ENCODE measurements around the gene WT1. TPM values are rescaled to one million over a fixed set of nuclear protein-coding genes. Genes with fewer than 3 reads are reported as not detected.

The WT1 gene
- total and polyA plus RNA-seq, 2 experiments from 2014 or later, result not detected

DNA sequence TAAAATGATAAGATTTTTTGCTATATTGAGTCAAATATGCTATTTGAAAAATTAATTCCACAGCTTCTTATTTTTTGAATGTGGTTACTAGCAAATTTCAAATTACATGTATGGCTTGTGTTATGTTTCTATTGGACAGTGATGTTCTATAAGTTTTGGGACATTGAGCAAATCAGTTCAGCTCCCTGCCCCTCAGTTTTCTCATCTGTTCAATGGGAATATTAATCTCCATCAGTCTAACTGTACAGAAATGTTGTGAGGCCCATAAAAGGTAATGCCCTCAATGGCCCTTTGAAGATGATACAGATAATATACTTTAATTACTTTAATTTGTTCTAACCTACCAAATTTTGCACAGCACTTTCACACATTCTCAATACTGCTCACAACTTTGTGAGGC, 15.2 kb downstream of the WT1 start:
- H3K4me3 ChIP-seq, result no peak overlapping the region
- H3K9me3 ChIP-seq (ENCODE audit: low read depth), result no peaks in the 10 kb centered on the region
- H3K9ac ChIP-seq, result no peak overlapping the region
- H3K27ac ChIP-seq, result no peak overlapping the region
- no peaks in the 10 kb centered on the region for H3K4me1 ChIP-seq (ENCODE audit: insufficient read depth)
- in situ Hi-C loops (cut with MboI), result no loop called here
- no peaks in the 10 kb centered on the region for H3K36me3 ChIP-seq (ENCODE audit: low read depth)
- no peak overlapping the region for H2AFZ ChIP-seq
- no peaks in the 10 kb centered on the region for H3F3A ChIP-seq (ENCODE audit: insufficient read depth)
- no peaks in the 10 kb centered on the region for H3K9me2 ChIP-seq (ENCODE audit: insufficient read depth)
- peaks cover 59% of the 10 kb centered on the region for H3K27me3 ChIP-seq (replicated peaks; ENCODE audit: insufficient read depth)
- no peaks in the 10 kb centered on the region for H4K20me1 ChIP-seq (ENCODE audit: insufficient read depth)
- no peaks in the 10 kb centered on the region for H3K79me2 ChIP-seq (ENCODE audit: insufficient read depth)
- no peak for DNase-seq
- H3K4me2 ChIP-seq (ENCODE audit: unreplicated experiment), result no peak overlapping the region
- no peak for TF ChIP-seq EZH2phosphoT487 (IDR thresholded peaks at IDR 0.05; ENCODE audit: insufficient read depth, low read depth)
- no peak for TF ChIP-seq EZH2 (IDR thresholded peaks at IDR 0.05; ENCODE audit: insufficient read depth, poor library complexity, severe bottlenecking)

DNA sequence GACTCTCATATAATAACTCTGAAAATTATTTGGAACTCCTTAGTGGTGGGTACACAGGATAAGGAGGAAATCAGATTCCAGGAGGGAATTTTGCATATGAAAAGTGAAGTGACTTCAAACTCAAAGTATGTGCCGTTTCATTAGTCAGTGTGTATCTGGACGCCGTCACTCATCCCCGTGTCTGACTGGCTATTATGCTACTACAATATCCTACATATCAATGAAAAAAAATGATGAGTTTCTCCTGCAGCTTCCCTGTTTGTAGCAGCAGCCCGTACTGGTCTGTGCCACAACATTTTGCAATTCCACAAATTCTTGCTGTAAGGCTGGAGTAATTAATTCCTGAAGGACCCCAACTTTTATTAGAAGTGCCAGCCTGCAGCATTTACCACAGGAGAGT, 16.5 kb downstream of the WT1 start:
- no peaks in the 10 kb centered on the region for H3K79me2 ChIP-seq (ENCODE audit: insufficient read depth)
- H3K9me3 ChIP-seq (ENCODE audit: low read depth), result no peaks in the 10 kb centered on the region
- H3K4me1 ChIP-seq (ENCODE audit: insufficient read depth), result no peaks in the 10 kb centered on the region
- H3K9me2 ChIP-seq (ENCODE audit: insufficient read depth), result no peaks in the 10 kb centered on the region
- no peak overlapping the region for H3K4me3 ChIP-seq
- TF ChIP-seq EZH2phosphoT487 (IDR thresholded peaks at IDR 0.05; ENCODE audit: insufficient read depth, low read depth) (no peak), EZH2 (IDR thresholded peaks at IDR 0.05; ENCODE audit: insufficient read depth, poor library complexity, severe bottlenecking) (no peak)
- H3K27me3 ChIP-seq (replicated peaks; ENCODE audit: insufficient read depth), result peaks cover 46% of the 10 kb centered on the region
- H3K27ac ChIP-seq, result no peak overlapping the region
- no peaks in the 10 kb centered on the region for H4K20me1 ChIP-seq (ENCODE audit: insufficient read depth)
- no peak overlapping the region for H2AFZ ChIP-seq
- no peaks in the 10 kb centered on the region for H3K36me3 ChIP-seq (ENCODE audit: low read depth)
- no peak overlapping the region for H3K4me2 ChIP-seq (ENCODE audit: unreplicated experiment)
- 4 to 7% methylated on average over 5 of the region's 5 CpGs for WGBS, 2 experiments (ENCODE audit: low coverage in 1 of 2, low lambda C conversion rate in 2 of 2, missing lambda C conversion rate in 2 of 2)
- no peak overlapping the region for H3K9ac ChIP-seq
- in situ Hi-C loops (cut with MboI), result no loop called here
- no peaks in the 10 kb centered on the region for H3F3A ChIP-seq (ENCODE audit: insufficient read depth)
- no peak for DNase-seq

DNA sequence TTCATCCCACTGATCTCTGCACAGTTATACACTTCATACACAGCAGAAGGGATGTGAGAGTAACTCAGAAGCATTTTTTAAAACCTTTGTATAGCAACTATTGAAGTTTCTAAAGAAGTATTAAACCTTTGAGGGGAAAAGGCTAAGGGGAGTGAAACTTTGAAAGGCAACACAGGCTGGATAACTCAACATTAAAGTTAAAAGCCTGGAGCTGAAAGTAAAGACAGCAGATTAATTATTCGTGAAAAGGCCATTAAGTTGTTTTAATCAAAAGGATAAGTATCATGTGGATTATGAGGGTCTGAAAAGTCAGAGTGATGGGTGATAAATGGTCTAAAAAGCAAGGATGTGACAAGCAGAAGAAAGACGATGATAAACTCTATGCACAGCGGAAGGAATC, 17.5 kb downstream of the WT1 start:
- no peaks in the 10 kb centered on the region for H3K4me1 ChIP-seq (ENCODE audit: insufficient read depth)
- 52% methylated on average over 3 of the region's 3 CpGs for WGBS, 2 experiments (ENCODE audit: low coverage in 1 of 2, low lambda C conversion rate in 2 of 2, missing lambda C conversion rate in 2 of 2)
- H3K9ac ChIP-seq, result no peak overlapping the region
- H3K27me3 ChIP-seq (replicated peaks; ENCODE audit: insufficient read depth), result peaks cover 41% of the 10 kb centered on the region
- no peaks in the 10 kb centered on the region for H4K20me1 ChIP-seq (ENCODE audit: insufficient read depth)
- H3F3A ChIP-seq (ENCODE audit: insufficient read depth), result no peaks in the 10 kb centered on the region
- no peak overlapping the region for H3K4me3 ChIP-seq
- H3K9me3 ChIP-seq (ENCODE audit: low read depth), result no peaks in the 10 kb centered on the region
- H2AFZ ChIP-seq, result no peak overlapping the region
- H3K4me2 ChIP-seq (ENCODE audit: unreplicated experiment), result no peak overlapping the region
- no peaks in the 10 kb centered on the region for H3K79me2 ChIP-seq (ENCODE audit: insufficient read depth)
- no peaks in the 10 kb centered on the region for H3K36me3 ChIP-seq (ENCODE audit: low read depth)
- TF ChIP-seq EZH2phosphoT487 (IDR thresholded peaks at IDR 0.05; ENCODE audit: insufficient read depth, low read depth), result no peak
- no peak for TF ChIP-seq EZH2 (IDR thresholded peaks at IDR 0.05; ENCODE audit: insufficient read depth, poor library complexity, severe bottlenecking)
- no peak for DNase-seq
- no peak overlapping the region for H3K27ac ChIP-seq
- in situ Hi-C loops (cut with MboI), result no loop called here
- no peaks in the 10 kb centered on the region for H3K9me2 ChIP-seq (ENCODE audit: insufficient read depth)

DNA sequence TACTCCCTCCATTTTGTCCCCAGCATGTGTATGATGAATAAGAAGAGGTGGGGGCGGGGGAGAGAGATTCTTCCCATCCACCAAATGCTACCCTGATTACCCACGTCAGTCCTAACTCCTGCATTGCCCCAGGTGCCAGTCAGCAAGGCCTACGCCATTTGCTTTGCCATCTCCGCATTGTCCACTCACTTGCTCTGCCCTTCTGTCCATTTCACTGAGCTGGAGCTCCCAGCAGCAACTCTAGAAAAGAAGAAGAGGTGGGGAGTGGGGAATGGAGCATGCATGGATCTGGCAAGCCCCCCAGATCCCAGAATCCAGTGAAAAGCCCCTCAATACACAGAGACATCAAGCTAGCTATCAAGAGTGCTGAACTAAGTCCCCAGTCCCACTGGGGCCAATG, 19.0 kb downstream of the WT1 start:
- Histone ChIP-seq H3K27me3 (replicated peaks; ENCODE audit: insufficient read depth) (peaks cover 49% of the 10 kb centered on the region), H4K20me1 (ENCODE audit: insufficient read depth) (no peaks in the 10 kb centered on the region), H3K4me3 (no peak overlapping the region), H2AFZ (no peak overlapping the region), H3K9me2 (ENCODE audit: insufficient read depth) (no peaks in the 10 kb centered on the region), H3F3A (ENCODE audit: insufficient read depth) (no peaks in the 10 kb centered on the region), H3K4me2 (ENCODE audit: unreplicated experiment) (no peak overlapping the region), H3K9ac (no peak overlapping the region), H3K9me3 (ENCODE audit: low read depth) (no peaks in the 10 kb centered on the region), H3K36me3 (ENCODE audit: low read depth) (no peaks in the 10 kb centered on the region), H3K4me1 (ENCODE audit: insufficient read depth) (no peaks in the 10 kb centered on the region), H3K27ac (no peak overlapping the region), H3K79me2 (ENCODE audit: insufficient read depth) (no peaks in the 10 kb centered on the region)
- WGBS, 2 experiments (ENCODE audit: low coverage in 1 of 2, low lambda C conversion rate in 2 of 2, missing lambda C conversion rate in 2 of 2), result 35 to 46% methylated on average over 4 of the region's 4 CpGs
- no peak for DNase-seq
- in situ Hi-C loops (cut with MboI), result no loop called here
- no peak for TF ChIP-seq EZH2 (IDR thresholded peaks at IDR 0.05; ENCODE audit: insufficient read depth, poor library complexity, severe bottlenecking)
- no peak for TF ChIP-seq EZH2phosphoT487 (IDR thresholded peaks at IDR 0.05; ENCODE audit: insufficient read depth, low read depth)

DNA sequence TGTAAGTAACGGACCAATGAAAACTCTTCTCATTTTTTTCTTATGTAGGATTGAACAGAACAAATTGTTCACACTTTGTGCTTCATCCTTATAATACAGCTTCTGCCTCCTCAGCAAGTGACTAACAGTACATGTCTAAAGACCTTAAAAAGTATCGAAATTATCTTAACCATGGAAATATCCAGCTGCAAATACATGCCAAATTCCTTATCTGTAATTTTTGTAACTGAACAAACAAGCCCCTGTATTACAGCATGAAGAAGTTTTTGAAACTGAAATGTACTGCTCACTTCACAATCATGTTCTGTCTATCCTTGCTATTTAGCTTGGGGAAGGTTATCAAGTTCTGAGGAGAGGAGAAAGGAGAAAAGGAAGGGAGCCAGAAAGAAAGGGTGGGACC, 20.4 kb downstream of the WT1 start:
- Histone ChIP-seq H3K9ac (no peak overlapping the region), H3K4me2 (ENCODE audit: unreplicated experiment) (no peak overlapping the region), H3K79me2 (ENCODE audit: insufficient read depth) (no peaks in the 10 kb centered on the region), H3K9me2 (ENCODE audit: insufficient read depth) (no peaks in the 10 kb centered on the region), H4K20me1 (ENCODE audit: insufficient read depth) (no peaks in the 10 kb centered on the region), H3F3A (ENCODE audit: insufficient read depth) (no peaks in the 10 kb centered on the region), H2AFZ (no peak overlapping the region), H3K9me3 (ENCODE audit: low read depth) (no peaks in the 10 kb centered on the region), H3K4me3 (no peak overlapping the region), H3K27ac (no peak overlapping the region), H3K27me3 (replicated peaks; ENCODE audit: insufficient read depth) (peaks cover 63% of the 10 kb centered on the region), H3K36me3 (ENCODE audit: low read depth) (no peaks in the 10 kb centered on the region), H3K4me1 (ENCODE audit: insufficient read depth) (no peaks in the 10 kb centered on the region)
- no peak for DNase-seq
- in situ Hi-C loops (cut with MboI), result no loop called here
- WGBS, 2 experiments (ENCODE audit: low coverage in 1 of 2, low lambda C conversion rate in 2 of 2, missing lambda C conversion rate in 2 of 2), result 10 to 22% methylated on average over 2 of the region's 2 CpGs
- no peak for TF ChIP-seq EZH2 (IDR thresholded peaks at IDR 0.05; ENCODE audit: insufficient read depth, poor library complexity, severe bottlenecking)
- TF ChIP-seq EZH2phosphoT487 (IDR thresholded peaks at IDR 0.05; ENCODE audit: insufficient read depth, low read depth), result no peak
